ENCODE data around the gene MOGAT1. TPM values are rescaled to one million over a fixed set of nuclear protein-coding genes. Genes with fewer than 3 reads are reported as not detected.

Gene MOGAT1
- total RNA-seq, 2 donors from 2014 or later: 0.24 TPM; not detected in 1

DNA sequence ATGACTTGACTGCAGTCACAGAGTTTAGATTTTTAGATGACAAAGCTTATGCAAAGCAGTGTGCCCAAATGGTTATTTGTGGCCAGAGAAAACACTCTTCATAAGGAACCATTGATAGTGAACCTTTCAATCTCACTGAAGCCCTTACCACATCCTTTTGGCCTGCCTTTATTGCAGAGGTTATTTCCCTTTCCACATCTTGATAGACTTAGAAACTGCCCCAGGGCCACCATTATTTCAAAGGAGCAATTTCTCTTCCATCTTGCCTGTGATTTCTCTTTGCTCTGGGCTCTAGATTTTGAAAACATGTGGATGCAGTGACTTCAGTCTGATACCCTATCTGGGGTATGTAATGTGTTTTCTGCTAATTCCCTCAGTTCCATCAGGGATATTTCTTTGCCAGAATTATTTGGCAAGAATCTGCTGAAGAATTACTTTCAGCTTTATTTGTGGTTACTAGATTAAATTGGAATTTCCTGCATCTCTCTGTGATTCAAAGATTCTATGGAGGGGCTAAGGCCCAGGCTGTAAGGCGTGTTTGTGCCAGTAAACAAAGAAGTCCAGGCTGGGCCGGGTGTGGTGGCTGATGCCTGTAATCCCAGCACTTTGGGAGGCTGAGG lies 51.0 kb downstream of the MOGAT1 start:
- Histone ChIP-seq H3K9me3 (no peaks in the 10 kb centered on the region), H3K36me3 (no peaks in the 10 kb centered on the region), H3K4me1 (no peaks in the 10 kb centered on the region), H3K27me3 (no peaks in the 10 kb centered on the region), H3K4me3 (no peak overlapping the region), H3K9ac (ENCODE audit: low read depth in 2 of 2, low read length in 2 of 2) (no peak overlapping the region), H3K27ac (no peak overlapping the region)
- no peak for DNase-seq
- TF ChIP-seq, protein P1, sequence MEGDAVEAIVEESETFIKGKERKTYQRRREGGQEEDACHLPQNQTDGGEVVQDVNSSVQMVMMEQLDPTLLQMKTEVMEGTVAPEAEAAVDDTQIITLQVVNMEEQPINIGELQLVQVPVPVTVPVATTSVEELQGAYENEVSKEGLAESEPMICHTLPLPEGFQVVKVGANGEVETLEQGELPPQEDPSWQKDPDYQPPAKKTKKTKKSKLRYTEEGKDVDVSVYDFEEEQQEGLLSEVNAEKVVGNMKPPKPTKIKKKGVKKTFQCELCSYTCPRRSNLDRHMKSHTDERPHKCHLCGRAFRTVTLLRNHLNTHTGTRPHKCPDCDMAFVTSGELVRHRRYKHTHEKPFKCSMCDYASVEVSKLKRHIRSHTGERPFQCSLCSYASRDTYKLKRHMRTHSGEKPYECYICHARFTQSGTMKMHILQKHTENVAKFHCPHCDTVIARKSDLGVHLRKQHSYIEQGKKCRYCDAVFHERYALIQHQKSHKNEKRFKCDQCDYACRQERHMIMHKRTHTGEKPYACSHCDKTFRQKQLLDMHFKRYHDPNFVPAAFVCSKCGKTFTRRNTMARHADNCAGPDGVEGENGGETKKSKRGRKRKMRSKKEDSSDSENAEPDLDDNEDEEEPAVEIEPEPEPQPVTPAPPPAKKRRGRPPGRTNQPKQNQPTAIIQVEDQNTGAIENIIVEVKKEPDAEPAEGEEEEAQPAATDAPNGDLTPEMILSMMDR (IDR thresholded peaks at IDR 0.05): no peak
- intact Hi-C loops (cut with DNase I): no loop called here

DNA sequence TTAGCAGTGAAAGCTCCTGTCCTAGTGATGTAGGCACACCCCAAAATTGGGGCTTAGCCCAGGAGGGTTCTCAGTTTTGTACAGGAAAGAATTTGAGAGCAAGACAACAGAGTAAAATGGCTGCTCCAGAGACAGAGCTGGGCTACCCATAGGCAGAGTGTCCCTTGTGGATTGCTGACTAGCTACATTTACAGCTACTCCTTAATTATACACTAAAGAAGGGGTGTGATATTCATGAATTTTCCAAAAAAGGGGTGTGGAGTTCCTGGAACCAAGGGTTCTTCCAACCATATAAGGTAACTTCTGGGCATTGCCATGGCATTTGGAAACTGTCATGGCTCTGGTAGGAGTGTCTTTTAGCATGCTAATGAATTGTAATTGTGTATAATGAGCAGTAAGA lies 52.8 kb downstream of the MOGAT1 start:
- TF ChIP-seq, protein P1 (IDR thresholded peaks at IDR 0.05): no peak
- Histone ChIP-seq H3K36me3 (no peaks in the 10 kb centered on the region), H3K9ac (ENCODE audit: low read depth in 2 of 2, low read length in 2 of 2) (no peak overlapping the region), H3K9me3 (no peaks in the 10 kb centered on the region), H3K27ac (no peak overlapping the region), H3K4me1 (no peaks in the 10 kb centered on the region), H3K4me3 (no peak overlapping the region), H3K27me3 (no peaks in the 10 kb centered on the region)
- no peak for DNase-seq
- intact Hi-C loops (cut with DNase I): no loop called here

DNA sequence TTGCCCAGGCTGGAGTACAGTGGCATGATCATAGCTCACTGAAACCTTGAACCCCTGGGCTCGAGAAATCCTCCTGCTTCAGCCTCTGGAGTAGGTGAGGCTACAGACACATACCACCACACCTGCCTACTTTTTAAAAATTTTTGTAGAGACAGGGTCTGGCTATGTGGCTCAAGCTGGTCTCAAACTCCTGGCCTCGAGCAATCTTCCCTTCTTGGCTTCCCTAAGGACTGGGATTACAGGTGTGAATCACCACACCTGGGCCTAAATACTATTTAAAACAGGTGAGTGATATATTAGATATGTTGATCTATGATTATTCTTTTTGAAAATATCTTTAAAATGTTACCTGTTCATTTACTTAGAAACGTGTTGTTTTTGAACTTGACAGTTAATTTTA lies 57.2 kb downstream of the MOGAT1 start:
- TF ChIP-seq, protein P1 (IDR thresholded peaks at IDR 0.05): no peak
- intact Hi-C loops (cut with DNase I): no loop called here
- no peak overlapping the region for H3K4me3 ChIP-seq
- no peaks in the 10 kb centered on the region for H3K9me3 ChIP-seq
- no peak for DNase-seq
- H3K9ac ChIP-seq (ENCODE audit: low read depth in 2 of 2, low read length in 2 of 2): no peak overlapping the region
- H3K27ac ChIP-seq: no peak overlapping the region
- no peaks in the 10 kb centered on the region for H3K27me3 ChIP-seq
- no peaks in the 10 kb centered on the region for H3K4me1 ChIP-seq
- no peaks in the 10 kb centered on the region for H3K36me3 ChIP-seq

DNA sequence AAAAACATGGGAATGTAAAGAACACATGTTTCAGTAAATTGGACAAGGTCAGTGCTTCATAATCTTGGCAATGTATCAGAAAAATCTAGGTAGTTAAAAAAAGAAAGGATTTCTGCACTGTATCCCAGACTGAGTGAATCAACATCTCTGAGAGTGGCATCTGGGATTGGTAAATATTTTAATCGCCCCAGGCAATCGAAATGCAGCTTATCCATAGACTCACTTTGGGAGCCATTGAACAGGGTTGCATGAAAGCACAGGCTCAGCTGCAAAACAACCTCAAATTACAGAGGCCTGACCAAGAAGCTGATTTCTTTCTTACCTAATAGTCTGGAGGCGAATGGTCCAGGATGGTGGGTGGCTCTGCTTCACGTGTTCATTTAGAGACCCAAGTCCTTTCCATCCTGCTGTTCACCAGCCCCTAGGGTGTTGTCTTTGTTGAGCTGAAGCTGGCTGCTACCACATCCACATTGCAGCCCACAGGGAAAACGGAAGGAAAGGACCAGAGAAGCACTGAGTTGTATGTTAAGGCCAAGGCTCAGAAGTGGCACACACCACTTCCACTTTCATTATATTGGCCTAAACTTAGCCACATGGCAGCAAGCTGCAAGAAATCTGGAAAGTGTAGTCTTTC lies 59.0 kb downstream of the MOGAT1 start:
- intact Hi-C loops (cut with DNase I): no loop called here
- TF ChIP-seq, protein P1 (IDR thresholded peaks at IDR 0.05): no peak
- H3K27ac ChIP-seq: peak overlapping the region; percentile 8

DNA sequence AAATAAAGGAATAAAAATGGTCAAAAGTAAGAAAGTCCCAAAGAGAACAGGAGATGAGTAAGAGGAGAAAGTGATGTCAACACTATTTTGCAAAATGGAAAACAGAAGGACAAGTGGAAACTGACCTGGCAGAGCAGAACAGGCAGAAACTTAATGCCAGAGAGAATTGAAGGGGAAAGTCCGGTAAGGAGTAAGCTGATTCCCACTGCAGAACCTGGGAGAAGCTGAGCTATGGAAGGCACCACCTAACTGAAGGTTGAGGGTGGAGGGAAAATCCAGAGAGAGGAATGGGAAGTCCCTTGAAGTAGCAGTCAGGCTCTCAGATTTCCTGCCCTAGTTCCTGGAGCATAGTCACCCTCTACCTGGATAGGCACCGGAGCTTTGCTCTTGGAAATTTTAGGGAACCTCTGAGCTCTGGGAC lies 59.8 kb downstream of the MOGAT1 start:
- intact Hi-C loops (cut with DNase I): no loop called here
- H3K27me3 ChIP-seq: no peaks in the 10 kb centered on the region
- H3K27ac ChIP-seq: no peak overlapping the region
- H3K9me3 ChIP-seq: no peaks in the 10 kb centered on the region
- no peaks in the 10 kb centered on the region for H3K4me1 ChIP-seq
- no peak overlapping the region for H3K9ac ChIP-seq (ENCODE audit: low read depth in 2 of 2, low read length in 2 of 2)
- TF ChIP-seq, protein P1 (IDR thresholded peaks at IDR 0.05): no peak
- H3K4me3 ChIP-seq: no peak overlapping the region
- H3K36me3 ChIP-seq: no peaks in the 10 kb centered on the region
- DNase-seq: no peak

More for the DNA sequence above, 59.0 kb downstream of the MOGAT1 start:
- DNase-seq: no peak
- H3K36me3 ChIP-seq: no peaks in the 10 kb centered on the region
- H3K27me3 ChIP-seq: no peaks in the 10 kb centered on the region
- H3K9ac ChIP-seq (ENCODE audit: low read depth in 2 of 2, low read length in 2 of 2): no peak overlapping the region
- H3K4me1 ChIP-seq: no peaks in the 10 kb centered on the region
- no peak overlapping the region for H3K4me3 ChIP-seq
- H3K9me3 ChIP-seq: no peaks in the 10 kb centered on the region

Data from colonic mucosa (tissue), 4 donors.